Spleen (tissue), 11 donors: ENCODE measurements around the gene INTS1. TPM values are rescaled to one million over a fixed set of nuclear protein-coding genes. Genes with fewer than 3 reads are reported as not detected.

Experiments
- DNase-seq: peaks from one replicate; pipeline ENCODE4 v3.0.0-alpha.2; 2020
- H3K27ac ChIP-seq, 8 donors: fragments of 200-600 bp; sonication (generic) in 7 of 8; 1 replicate in 4 of 8; 2 replicates in 4 of 8; pipeline versions ENCODE4 v1.5.0 to v1.8.0; 2016 to 2021; ENCODE audit warnings: inconsistent platforms in 4 of 8, mild to moderate bottlenecking in 4 of 8, moderate library complexity in 1 of 8
- H3K27me3 ChIP-seq, 7 donors: fragments of 200-600 bp; sonication (generic) in 6 of 7; replicated peaks in 1 of 7; 1 replicate in 4 of 7; 2 replicates in 3 of 7; pipeline versions ENCODE4 v1.5.0 to v1.8.0; 2016 to 2021; ENCODE audit warnings: inconsistent platforms in 3 of 7, mild to moderate bottlenecking in 1 of 7
- H3K36me3 ChIP-seq, 6 donors: fragments of 200-600 bp; sonication (generic) in 5 of 6; 1 replicate in 4 of 6; 2 replicates in 2 of 6; pipeline versions ENCODE4 v1.5.0 to v1.8.0; 2016 to 2021; ENCODE audit warnings: inconsistent platforms in 2 of 6
- H3K4me1 ChIP-seq, 6 donors: fragments of 200-600 bp; sonication (generic) in 5 of 6; 1 replicate in 3 of 6; 2 replicates in 3 of 6; pipeline versions ENCODE4 v1.5.0 to v1.8.0; 2016 to 2021; ENCODE audit warnings: inconsistent platforms in 3 of 6
- H3K4me3 ChIP-seq, 8 donors: fragments of 200-600 bp; sonication (generic) in 7 of 8; 1 replicate in 4 of 8; 2 replicates in 4 of 8; pipeline versions ENCODE4 v1.5.0 to v1.8.0; 2016 to 2021; ENCODE audit warnings: inconsistent platforms in 4 of 8, mild to moderate bottlenecking in 4 of 8, moderate library complexity in 2 of 8
- H3K9me3 ChIP-seq, 8 donors: fragments of 200-600 bp; sonication (generic) in 7 of 8; 1 replicate in 4 of 8; 2 replicates in 4 of 8; pipeline versions ENCODE4 v1.5.0 to v1.8.0; 2016 to 2021; ENCODE audit warnings: inconsistent platforms in 4 of 8
- CTCF ChIP-seq, 11 experiments: fragments of 200-600 bp in 7 of 11; fragments of 450-650 bp in 4 of 11; sonication (generic) in 4 of 11; IDR thresholded peaks in 8 of 11; conservative IDR thresholded peaks in 3 of 11; 1 replicate in 7 of 11; 2 replicates in 4 of 11; pipeline versions ENCODE4 v1.4.0 to v1.8.0; 2016 to 2021; ENCODE audit warnings: antibody characterized with exemption in 11 of 11, inconsistent platforms in 4 of 11, mild to moderate bottlenecking in 1 of 11
- POLR2A ChIP-seq, 3 donors: fragments of 450-650 bp; IDR thresholded peaks; one replicate each; pipeline ENCODE4 v1.5.1; 2017; ENCODE audit warnings: antibody characterized with exemption in 3 of 3, mild to moderate bottlenecking in 1 of 3
- POLR2AphosphoS5 ChIP-seq, 3 donors: sonication (generic); formaldehyde crosslinking; IDR thresholded peaks; one replicate each; pipeline ENCODE4 v1.5.1; 2017; ENCODE audit warnings: antibody characterized with exemption in 3 of 3
- WGBS, 5 donors: extraction: QIAGEN DNeasy Blood & Tissue Kit in 3 of 5; methylation state at CpG; one replicate each; pipeline versions ENCODE4 v1.1.5 to v1.1.7; 2013 to 2018; 5-methylcytosine and 5-hydroxymethylcytosine counted together
- intact Hi-C: fragments of 100-400 bp; cut with DNase I; formaldehyde crosslinking; loops from one replicate; pipeline ENCODE4 v1.15.0; 2023; ENCODE audit warnings: low total_unique reads
- polyA plus RNA-seq, 3 donors: library from polyadenylated mRNA; stranded (reverse); fragments of 200-250 nt; gene quantifications; one replicate each; pipeline ENCODE4 v1.2.1, GENCODE V29; 2013
- total RNA-seq, 7 donors: library from RNA; depleted of rRNA in 3 of 7; stranded (reverse); fragments of >200 nt in 3 of 7; fragmentation: NEBNext Ultra II Directional in 4 of 7; extraction: Animal tissue kit (Norgen Biotek cat#: 25700) in 4 of 7; gene quantifications; one replicate each; pipeline versions ENCODE4 v1.1.0 to v1.2.1, GENCODE V29; 2016 to 2021
- donor health status: healthy with polysubstance abuse.
- donor health status: DM: no; HTN: no; CAD: no; lungs with moderate emphysema.
- donor health status: DM: no; HTN: no; CAD: no.
- donor health status: Bipolar disorder and iron deficiency.
- donor health status: healthy.
- donor health status: DM: no; HTN: no; CAD: no.
- donor health status: DM: yes; HTN: yes; CAD: no.

Gene INTS1
- total and polyA plus RNA-seq, 10 donors = 47.3 to 126 (median 79.7) TPM

DNA sequence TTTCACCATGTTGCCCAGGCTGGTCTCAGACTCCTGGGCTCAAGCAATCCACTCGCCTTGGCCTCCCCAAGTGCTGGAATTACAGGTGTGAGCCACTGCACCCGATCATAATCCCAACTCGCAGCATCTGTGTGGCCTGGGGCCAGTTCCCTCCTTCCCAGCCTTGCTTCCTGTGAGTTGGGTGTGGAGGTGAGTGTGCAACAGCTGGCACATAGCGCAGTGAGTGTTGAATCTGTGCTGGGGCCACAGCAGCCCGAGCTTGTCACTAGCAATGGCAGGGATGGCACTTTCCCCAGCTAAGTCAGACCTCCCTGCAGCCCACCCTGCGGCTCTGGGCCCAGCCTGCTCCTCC, 39.6 kb upstream of the INTS1 start:
- no peak for DNase-seq
- H3K4me3 ChIP-seq = no peak overlapping the region
- TF ChIP-seq POLR2AphosphoS5 (IDR thresholded peaks at IDR 0.05) = no peak
- intact Hi-C loops = no loop called here
- no peaks in the 10 kb centered on the region for H3K9me3 ChIP-seq
- no peak overlapping the region for H3K27ac ChIP-seq
- no peaks in the 10 kb centered on the region for H3K27me3 ChIP-seq
- peaks cover 0 to 65% (median 48%) of the 10 kb centered on the region in 6 donors for H3K36me3 ChIP-seq
- 87 to 95% (median 93%) methylated on average over 6 of the region's 6 CpGs for WGBS, 5 donors
- H3K4me1 ChIP-seq = peaks cover 0 to 10% (median 8%) of the 10 kb centered on the region in 6 donors

DNA sequence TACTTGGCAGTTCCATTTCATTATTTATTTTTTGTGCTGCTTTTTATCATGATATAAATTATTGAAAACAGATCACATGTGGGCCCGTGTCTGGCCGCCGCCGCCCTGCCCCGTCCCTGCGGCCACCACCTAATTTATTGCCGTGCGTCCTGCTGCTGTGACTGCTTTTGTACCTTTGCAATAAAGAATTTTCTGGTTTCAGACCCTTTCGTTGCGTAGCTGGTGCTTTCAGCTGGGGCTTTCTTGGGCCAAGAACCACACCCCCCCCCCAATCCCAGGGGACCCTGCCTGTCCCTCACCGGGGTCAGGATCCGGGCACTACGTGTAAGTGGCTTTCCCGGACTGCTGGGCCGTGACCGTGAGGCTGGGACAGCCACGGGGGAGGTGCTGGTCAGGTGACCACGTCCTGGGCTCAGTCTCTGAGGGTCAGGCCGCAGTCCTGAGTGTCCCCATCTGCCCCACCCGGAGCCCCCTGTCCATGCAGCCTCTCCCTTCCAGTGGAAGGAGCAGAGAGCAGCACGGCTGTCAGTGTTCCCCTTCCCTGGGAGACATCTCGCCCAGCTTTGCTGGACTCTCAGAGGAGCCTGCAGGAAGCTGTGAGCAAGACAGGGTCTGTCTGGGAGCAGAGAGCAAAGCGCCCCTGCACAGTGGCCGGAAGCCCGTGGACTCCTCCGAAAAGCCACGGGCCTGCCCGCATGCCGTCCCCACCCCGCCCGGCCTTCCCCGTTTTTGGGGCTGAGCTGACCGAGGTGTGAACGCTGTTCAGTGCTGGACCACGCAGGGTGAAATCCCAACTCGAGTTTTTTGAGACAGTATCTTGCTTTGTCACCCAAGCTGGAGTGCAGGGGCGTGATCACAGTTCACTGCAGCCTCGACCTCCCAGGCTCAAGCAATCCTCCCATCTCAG, 38.9 kb upstream of the INTS1 start:
- 88 to 94% (median 90%) methylated on average over 30 to 38 of the region's 38 CpGs for WGBS, 5 donors
- intact Hi-C loops = no loop called here
- H3K27ac ChIP-seq = no peak overlapping the region
- H3K4me1 ChIP-seq = peaks cover 0 to 17% (median 9%) of the 10 kb centered on the region in 6 donors
- H3K27me3 ChIP-seq = no peaks in the 10 kb centered on the region
- H3K36me3 ChIP-seq = peaks cover 0 to 72% (median 50%) of the 10 kb centered on the region in 6 donors
- peak in 1 of 3 donors; percentile 31 for TF ChIP-seq POLR2AphosphoS5 (IDR thresholded peaks at IDR 0.05)
- TF ChIP-seq POLR2A (IDR thresholded peaks at IDR 0.05) = no peak
- TF ChIP-seq CTCF (IDR thresholded peaks at IDR 0.05 in 8 of 11, conservative IDR thresholded peaks at IDR 0.05 in 3 of 11) = no peak
- no peak overlapping the region for H3K4me3 ChIP-seq
- H3K9me3 ChIP-seq = no peaks in the 10 kb centered on the region
- no peak for DNase-seq

DNA sequence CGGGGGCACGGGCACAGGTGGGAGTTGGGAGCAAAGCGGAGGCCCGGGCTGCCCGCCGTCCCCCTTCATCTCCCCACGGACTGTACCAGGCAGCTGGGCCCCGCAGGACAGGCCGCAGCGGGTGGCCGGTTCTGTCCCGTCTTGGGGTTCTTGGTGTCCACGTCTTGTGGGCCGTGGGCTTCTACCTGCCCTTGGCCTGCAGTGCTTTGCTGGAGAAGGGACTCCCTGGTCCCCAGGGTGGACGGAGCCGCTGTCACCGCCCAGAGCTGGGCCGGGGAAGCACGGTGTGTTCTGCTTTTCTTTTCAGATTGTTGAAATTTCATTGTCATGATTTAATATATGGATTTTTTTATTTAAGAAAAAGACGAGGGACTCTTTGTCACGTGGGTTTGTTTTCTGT, 38.1 kb upstream of the INTS1 start:
- peaks cover 0 to 80% (median 50%) of the 10 kb centered on the region in 6 donors for H3K36me3 ChIP-seq
- intact Hi-C loops = no loop called here
- no peaks in the 10 kb centered on the region for H3K27me3 ChIP-seq

DNA sequence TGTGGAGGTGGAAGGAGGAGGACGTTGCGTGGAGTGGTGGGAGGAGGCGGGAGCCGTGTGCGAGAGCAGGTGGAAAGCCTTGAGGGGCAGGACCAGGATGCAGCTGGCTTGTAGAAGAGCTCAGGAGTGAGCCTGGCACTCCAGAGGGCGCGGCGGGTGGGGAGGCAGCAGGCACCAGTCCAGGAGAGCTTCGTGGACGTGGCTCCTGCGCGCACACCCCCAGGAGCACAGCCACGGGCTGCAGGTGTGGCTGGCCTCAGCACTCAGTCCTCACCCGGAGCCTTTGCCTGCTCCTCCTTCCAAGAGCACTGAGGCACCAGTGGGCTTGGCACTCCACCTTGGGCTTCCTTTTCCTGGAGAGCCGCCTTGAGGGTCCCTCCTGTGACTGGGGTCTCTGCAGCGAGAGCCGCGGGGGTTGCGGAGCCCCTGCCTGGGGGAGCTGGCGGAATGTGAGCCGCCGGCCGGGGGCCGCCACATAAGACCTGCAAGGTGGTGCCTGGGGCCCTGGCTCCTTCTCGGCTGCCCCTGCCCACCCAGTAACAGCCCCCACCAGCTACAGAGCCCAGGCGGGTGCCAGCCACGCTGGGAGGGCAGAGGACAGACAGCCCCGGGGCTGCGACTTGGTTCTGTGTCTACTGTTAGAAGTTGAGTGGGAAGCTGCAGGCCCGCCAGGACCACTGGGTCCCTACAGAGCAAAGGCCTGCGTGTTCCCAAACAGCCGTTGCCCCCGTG, 37.4 kb upstream of the INTS1 start:
- Histone ChIP-seq H3K4me1 (peaks cover 0 to 32% (median 17%) of the 10 kb centered on the region in 6 donors), H3K9me3 (no peaks in the 10 kb centered on the region), H3K27ac (no peak overlapping the region), H3K27me3 (no peaks in the 10 kb centered on the region), H3K4me3 (no peak overlapping the region), H3K36me3 (peaks cover 0 to 87% (median 50%) of the 10 kb centered on the region in 6 donors)
- WGBS, 5 donors = 83 to 94% (median 91%) methylated on average over 19 to 33 of the region's 33 CpGs
- intact Hi-C loops = no loop called here
- no peak for TF ChIP-seq POLR2AphosphoS5 (IDR thresholded peaks at IDR 0.05)
- TF ChIP-seq POLR2A (IDR thresholded peaks at IDR 0.05) = no peak
- no peak for TF ChIP-seq CTCF (IDR thresholded peaks at IDR 0.05 in 8 of 11, conservative IDR thresholded peaks at IDR 0.05 in 3 of 11)
- no peak for DNase-seq

More for the DNA sequence above, 38.1 kb upstream of the INTS1 start:
- Histone ChIP-seq H3K4me3 (no peak overlapping the region), H3K4me1 (peaks cover 0 to 25% (median 13%) of the 10 kb centered on the region in 6 donors), H3K9me3 (no peaks in the 10 kb centered on the region), H3K27ac (no peak overlapping the region)
- DNase-seq = no peak
- WGBS, 5 donors = 91 to 94% (median 93%) methylated on average over 18 to 21 of the region's 21 CpGs
- TF ChIP-seq POLR2AphosphoS5 (IDR thresholded peaks at IDR 0.05) = peak in 1 of 3 donors; percentile 26
- no peak for TF ChIP-seq CTCF (IDR thresholded peaks at IDR 0.05 in 8 of 11, conservative IDR thresholded peaks at IDR 0.05 in 3 of 11)
